NCI-H1436 treated with DMSO at 0.1 percent for 48 hours (cell line): ENCODE measurements around the gene FASTK.

Experiments
- DNase-seq: peaks from one replicate; lab custom pipeline; 2025; lab: John Stamatoyannopoulos, UW

Gene FASTK

DNA sequence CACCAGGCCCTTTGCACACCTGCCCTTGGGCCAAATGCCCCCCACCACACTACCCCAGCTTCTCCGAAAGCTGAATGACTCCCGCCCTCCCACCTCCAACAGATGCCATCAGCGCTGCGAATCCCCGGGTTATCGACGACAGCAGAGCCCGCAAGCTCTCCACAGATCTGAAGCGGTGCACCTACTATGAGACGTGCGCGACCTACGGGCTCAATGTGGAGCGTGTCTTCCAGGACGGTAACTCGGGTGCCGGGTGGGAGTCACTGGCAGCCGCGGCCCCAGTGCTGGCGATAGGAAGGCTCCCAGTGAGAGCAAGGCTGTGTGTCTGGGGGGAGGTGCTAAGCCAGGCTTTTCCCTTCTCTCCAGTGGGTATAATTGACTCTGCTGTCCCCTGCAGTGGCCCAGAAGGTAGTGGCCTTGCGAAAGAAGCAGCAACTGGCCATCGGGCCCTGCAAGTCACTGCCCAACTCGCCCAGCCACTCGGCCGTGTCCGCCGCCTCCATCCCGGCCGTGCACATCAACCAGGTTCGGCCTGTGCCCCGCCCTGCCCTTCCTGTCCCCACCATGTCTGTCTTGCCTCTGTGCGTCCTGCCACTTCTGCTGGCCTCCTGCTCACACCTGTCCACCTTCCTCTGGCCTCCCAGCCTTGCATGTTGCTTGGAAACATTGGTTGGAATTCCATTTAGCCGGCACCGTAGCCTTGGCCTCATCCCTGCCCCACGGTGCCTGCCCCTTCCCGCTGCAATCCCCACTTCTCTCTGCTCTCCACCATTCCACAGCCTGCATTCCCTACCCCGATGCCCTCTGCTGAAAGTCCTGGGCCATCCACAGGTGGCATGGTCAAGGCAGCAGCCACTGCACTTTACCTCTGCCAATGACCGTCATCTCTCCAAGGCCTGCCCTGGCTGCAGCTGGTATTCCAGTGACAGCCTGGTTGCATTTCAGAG, 37.8 kb upstream of the FASTK start:
- DNase-seq: no peak

DNA sequence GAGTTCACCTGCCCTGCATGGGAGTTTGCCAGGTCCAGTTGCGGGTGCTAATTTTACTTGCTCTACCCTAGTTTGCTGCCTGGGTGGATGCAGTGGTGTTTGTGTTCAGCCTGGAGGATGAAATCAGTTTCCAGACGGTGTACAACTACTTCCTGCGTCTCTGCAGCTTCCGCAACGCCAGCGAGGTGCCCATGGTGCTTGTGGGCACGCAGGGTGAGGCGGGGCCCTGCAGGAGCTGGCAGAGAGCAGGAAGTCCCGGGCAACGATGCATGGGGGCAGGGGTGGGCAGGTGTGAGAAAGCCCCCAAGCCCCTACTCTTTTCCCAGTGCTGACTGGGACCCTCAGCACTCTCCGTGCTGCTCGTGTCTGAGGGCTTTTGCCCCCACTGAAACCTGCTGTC, 37.0 kb upstream of the FASTK start:
- no peak for DNase-seq

DNA sequence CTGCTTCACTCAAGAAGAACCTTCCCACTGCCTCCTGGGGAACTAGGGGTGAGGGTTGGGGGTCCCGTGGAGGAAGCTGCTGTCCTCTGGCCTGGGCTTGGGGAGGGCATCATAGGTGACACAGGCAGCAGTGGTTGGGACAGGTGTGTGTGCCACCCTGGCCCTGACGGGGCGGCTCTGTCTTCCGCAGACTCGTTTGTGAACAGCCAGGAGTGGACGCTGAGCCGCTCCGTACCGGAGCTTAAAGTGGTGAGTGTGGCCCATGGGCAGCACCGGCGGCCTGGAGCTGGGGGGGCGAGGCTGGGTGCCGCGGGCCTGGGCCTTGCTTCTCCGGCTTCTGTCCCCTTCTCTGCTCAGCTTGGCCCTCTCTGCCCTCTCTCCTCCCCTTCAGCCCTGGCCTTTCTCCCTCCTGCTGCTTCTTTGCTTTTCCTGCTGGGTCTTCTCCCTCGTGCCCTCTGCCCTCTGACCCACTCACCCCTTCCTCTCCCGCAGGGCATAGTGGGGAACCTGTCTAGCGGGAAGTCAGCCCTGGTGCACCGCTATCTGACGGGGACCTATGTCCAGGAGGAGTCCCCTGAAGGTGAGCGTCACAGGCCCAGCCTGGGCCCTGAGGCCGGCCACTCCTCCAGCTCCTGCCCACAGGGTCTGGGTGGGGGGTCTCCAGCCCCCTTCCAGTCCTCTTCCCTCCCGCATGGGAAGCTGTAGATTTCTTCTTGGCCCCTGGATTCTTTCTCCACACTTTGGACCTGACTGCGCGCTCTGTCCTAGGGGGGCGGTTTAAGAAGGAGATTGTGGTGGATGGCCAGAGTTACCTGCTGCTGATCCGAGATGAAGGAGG, 36.2 kb upstream of the FASTK start:
- no peak for DNase-seq

DNA sequence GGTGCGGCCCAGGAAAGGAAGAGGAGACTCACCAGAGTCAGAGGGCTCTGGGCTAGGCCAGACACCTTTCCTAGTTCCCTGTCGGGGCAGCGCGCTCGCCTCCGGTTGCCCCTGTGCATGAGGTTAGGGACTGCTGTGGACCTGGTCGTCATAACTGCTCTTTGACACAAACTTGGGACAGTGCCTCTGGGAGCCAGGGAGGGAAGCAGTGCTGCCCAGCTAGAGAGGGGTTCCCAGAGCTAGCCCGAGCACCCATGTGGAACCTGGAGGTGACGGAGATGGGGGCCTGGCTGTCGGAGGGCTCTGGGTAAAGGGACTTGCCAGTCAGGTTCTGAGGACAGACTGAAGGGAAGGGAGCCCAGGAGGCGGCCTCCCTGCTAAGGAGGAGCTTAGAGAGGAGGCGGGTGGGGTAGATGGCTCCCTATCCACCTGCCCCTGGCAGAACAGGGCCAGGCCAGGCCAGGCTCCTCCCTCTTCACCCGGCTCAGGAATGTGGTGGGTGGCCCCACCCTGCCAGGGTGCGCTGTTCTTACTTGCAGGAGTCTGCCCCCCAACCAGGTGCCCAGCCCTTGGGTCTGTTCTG, 35.3 kb upstream of the FASTK start:
- DNase-seq: no peak

DNA sequence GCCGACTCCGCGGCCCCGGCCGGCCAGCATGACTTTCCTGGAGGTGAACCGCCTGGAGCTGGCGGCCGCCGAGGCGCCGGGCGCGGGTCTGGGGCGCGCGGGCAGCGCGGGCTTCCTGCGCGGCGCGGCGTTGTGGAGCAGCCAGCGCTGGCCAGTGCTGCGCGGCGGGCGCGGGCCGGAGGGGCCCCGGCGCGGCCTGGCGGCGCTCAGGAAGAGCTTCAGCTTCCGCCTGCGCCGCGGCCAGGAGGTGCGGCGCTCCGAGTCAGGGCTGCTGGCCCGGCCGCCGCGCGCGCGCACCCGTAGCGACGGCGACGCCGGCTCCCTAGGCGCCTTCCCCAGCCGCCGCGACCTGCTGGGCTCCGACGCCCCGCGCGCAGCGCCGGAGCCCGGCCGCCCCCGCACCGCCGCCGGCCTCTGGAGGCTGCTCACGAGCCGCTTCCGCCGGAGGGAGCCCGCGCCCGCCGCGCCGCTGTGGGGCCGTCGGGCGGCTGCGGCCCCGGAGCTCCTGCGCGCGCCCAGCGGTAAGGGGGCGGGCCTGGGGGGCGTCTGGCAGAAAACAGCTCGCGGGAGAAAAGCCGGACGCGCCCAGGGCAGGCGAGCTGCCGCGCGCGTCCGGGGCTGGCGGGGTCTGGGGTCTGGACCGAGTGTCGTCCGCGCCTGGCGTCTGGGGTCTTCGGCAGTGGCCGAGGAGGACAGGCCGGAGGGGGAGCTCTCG, 34.7 kb upstream of the FASTK start:
- DNase-seq: no peak

DNA sequence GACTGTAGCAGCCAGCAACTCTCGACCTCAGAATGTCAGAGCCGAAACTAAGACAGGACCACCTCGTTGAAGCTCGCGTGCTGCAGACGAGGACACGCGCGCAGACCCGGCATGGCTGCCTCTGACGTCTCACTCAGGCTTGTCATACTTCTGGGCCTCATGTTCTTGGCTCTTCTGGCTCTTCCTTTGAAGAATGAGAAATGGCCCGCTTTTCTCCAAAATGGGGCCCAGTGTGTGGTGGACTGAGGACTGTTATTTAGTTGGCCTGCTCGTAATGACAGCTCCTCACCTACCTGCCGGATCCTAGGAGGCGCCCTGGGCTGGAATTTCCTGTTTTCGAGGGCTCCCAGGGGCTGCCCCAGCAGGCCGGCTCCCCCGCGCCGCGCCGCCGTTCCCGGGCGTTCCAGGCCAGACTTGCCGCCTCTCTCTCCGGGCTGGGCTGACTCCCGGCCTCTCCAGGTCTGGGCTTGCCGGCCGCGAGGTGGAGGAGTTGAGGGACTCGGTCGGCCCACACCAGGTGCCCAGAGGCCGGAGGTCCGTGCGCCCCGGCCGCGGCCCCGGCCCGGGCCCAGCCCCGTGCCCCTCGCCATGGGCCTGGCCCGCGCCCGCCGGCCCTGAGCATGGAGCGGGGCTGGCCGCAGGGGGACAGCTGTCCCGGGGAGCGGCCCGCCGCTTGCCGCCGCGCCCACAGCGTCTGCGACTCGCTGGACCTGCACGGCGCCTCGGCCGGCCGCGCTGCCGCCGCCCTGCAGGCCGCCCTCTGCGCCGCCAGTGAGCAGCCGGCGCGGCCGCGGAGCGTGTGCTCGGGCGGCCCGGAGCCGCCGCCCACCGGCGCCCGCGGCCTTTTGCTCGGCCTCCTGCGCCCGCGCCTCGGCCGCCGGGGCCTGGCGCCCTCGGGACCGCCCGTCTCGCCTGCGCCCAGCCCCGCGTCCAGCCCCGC, 33.8 kb upstream of the FASTK start:
- DNase-seq: no peak

DNA sequence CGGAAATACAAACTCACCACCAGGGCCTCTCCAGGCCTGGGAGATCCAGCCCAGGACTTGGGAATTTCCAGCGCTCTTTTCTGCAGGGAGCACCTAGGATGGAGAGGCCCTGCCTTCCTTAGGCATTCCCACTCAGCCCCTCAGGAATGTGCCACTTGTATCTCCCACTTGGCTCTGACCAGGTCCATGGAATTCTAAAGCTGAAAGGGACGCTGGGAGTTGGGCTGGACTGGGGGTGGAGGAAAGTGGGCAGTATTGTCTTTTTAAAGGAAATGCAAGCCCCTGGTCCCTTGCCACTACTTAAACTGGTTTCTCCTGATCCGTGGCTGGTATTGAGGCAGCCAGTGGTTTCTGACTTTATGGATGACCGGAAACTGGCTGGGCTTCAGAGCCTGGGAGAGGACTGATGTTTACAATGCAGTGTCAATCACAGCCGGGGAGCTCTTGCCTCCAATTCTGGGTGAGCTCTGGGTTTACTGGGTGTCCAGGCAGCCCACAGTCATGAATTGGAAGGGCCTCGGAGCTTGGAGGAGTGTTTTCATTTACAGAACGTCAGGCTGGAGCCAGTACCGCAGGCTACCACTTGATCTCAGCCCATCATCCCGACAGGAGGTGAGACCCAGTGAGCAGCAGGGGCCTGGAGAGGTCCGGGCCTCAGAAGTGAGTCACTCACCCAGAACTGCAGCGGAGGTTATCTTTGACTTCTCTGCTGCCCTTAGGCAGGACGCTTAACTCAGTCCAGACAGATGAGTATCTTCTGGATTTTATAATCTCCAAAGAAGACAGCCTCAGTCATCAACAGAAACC, 32.9 kb upstream of the FASTK start:
- no peak for DNase-seq

DNA sequence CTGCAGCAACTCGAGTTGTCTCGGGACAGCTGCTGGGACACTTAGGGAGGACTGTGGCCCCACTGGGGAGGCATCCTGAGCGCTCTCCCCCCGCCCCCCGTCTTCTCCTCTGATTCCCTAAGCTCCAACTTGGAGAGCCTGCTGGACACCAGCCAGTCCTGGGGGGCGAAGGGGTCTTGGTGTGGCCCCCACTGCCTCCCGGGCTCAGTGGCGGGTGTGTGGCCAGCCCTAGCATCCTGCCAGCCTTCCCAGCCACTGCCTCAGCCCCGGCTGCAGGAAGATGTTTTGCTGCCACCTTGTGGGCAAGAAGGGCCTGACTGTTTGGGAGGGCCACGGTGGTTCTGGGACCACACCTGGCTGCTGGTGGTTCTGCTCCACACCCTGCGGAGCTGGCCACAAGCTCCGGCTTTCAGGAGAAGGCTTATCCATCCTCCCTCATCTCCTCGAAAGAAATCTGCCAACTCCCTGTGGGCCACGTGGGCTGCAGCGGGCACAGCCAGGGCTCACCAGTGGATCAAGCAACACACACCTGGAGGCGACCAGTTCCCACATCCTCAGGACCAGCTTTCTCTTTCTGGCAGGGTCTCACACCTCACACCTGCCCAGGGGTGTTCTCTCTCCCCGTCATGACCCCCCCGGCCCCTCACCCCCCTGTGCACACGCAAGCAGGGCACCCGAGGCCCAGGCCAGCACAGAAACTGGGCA, 30.5 kb upstream of the FASTK start:
- DNase-seq: no peak

DNA sequence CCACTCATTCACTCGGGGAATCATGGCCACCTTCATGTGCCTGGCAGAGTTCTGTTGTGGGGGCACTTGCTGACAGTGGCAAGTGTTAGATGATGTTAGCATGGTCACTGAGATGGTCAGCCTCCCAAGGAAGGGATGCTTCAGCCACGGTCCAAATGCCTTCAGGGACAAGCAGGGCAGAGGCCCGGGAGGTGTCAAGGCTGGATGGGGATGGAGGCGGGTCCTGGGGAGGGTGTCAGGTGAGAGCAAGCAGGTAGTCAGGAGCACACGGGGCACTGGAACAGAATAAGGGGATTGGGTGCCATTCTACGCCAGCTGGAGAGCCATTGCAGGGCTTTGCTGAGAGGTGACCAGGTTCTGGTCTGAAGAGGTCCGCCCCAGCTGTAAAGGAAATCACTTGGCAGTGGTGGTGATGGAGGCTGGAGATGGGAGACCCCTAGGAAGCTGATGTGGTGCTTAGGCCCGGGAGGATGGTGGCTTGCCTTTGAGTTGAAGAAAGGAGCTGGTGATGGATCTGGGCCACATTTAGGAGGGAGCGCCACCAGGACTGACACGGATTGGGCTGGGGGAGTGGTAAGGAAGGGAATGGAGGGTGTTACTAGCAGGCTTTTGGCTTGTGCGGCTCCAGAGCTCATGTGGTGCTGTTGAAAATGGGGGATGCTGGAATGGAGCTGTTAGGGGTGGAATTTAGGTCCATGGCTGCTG, 29.8 kb upstream of the FASTK start:
- DNase-seq: no peak

DNA sequence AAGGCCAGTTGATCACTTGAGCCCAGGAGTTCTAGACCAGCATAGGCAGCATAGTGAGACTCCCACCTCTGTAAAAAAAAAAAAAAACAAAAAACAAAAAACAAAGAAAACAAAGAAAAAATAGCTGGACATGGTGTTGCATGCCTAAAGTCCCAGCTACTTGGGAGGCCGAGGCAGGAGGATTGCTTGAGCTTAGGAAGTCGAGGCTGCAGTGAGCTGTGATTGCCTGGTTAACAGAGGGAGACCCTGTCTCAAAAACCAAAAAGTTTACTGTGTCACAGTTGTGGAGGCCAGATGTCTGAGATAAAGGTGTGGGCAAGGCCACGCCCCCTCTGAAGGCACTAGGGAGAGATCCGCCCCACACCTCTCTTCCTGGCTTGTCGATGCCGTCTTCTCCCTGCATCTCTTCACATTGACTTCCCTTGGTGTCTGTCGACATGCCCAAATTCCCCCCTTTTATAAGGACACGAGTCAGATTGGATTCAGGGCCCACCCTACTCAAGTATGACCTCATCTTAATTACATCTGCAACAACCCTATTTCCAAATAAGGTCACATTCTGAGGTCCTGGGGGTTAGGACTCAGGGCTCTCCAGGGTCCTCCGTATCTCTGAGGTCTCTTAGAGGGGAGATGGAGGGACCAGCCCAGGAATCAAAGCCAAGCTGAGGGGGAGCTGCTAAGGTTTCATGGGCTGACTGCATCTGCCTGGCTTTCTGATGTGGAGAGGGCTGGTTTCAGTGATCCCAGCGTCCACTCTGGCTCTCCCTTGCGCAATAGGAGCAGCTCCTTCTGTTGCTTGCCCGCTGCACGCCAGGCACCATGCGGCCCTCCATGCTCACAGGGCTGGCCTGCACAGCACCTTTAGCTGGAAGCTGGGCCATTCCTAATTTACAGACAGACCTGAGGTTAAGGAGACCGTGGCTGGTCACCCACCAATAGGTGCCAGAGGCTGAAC, 28.8 kb upstream of the FASTK start:
- DNase-seq: no peak

DNA sequence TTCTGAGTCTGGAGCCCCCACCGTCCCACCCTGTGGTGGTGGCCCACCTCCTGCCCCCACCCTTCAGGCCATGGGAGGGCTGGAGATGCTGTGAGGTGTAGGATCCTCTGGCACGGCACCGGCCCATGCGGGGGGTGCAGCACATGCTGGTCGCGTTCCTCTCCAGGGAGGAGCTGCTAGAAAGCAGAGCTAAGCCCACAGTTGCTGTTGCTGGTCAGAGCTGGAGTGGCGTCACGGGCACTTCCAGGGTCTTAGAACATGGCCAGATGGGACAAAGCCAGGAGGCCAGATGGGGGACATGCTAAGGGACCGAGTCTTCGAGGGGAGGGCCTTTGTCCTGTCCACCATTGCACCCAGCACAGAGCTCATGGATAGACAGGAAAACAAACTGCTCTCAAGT, 27.3 kb upstream of the FASTK start:
- DNase-seq: no peak

DNA sequence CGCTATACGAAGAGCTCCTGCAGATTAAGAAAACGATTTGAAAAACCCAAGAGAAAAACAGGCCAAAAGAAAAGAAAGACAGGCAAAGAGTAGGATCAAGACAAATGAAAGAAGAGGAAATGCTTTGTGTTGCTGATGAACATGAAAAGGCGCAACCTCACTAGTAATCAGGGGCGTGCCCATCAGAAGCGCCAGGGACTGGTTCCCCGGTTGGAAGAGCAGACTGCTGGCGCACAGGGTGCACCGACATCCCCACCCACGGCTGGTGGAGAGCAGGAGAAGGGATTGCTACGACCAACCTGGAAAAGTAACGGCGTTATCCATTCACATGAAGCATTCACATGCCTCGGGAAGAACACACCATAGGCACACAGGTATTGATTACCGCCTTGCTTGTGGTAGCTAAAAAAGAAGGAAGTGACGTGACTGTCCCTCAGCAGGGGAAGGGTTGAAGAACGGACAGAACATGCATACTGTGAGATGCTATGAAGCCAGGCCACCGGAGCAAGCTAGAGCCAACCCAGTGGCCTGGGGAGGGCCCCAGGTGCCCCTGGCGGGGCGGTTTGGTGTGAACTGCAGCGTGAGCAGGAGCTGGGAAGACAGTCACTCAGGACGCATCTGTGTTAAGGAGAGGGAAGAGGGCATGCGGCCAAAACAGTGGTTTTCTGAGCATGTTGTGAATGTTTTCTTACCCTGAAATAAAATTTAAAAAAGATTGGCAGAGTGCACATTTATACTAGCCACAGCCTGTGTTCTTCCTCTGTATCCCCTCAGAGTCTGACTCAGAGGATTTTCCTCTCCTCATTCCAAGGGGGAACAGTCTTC, 24.0 kb upstream of the FASTK start:
- DNase-seq: no peak

DNA sequence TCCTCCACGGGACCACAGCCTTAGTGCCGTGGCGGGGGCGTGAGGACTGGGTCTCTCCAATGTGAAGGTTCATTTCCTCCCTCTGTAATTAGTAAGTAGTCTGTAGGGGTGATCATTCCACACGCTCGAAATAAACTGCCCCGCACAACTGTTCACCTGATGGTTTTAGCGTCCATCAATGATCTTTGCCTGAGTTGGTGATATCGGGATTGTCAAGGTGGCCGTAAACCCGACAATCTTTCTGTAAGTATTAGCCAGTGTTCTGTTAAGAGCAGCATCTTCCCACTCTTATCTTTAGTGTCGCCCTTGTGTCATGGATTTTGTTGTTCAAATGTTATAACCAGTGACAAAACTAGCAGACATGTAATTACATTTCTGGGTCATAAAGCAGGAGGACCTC, 23.4 kb upstream of the FASTK start:
- DNase-seq: no peak

DNA sequence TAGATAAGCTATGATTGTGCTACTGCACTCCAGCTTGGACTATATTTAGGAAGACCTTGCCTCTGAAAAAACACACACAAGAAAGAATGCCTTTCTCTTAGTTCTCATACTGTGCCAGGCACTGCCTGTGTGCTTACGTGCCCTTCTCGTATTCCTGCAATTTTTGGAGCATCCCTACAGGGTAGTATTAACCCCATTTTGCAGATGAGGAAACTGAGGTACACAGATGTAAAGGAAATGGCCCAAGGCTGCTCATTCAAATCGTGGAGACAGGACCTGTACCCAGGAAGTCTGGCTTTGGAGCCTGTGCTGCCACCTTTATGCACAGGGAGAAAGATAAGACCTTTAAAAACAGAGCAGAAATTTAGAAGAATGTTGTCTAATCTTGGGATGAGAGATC, 22.4 kb upstream of the FASTK start:
- no peak for DNase-seq

DNA sequence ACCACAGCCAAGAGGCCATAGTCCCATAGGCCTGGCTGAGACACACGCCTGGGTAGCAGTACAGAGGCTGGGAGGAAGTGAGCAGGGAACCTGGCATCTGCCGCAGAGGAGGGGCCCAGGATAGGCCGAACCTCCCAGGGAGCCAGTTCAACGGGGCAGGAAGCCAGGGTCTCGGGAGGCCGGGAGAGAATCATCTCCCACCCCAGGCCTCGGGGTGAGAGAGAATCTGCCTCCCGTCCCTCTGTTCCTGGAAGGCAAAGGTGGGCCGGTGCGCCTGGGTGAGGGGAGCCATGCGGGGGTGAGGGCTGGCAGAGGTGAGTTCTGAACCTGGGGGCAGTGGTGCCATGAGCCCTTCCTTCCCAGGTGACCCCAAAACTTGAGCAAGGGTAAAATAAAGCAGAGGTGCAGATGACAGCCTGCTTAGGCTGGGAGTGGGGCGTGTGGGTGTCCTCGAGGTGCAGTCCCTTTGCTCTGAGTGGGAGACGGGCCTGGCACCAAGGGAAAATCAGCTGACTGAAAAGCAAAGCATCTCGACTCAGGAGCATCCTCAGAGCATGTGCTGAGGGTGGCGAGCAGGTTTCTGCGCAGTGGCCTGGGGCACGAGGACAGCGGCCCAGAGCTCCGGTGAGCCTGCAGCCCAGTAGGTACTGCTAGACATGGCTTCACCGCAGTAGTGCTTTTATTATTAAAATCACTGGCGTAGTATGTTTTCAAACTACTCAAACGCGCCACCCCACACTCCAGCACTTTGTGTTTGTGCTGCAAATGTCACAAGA, 21.2 kb upstream of the FASTK start:
- no peak for DNase-seq

DNA sequence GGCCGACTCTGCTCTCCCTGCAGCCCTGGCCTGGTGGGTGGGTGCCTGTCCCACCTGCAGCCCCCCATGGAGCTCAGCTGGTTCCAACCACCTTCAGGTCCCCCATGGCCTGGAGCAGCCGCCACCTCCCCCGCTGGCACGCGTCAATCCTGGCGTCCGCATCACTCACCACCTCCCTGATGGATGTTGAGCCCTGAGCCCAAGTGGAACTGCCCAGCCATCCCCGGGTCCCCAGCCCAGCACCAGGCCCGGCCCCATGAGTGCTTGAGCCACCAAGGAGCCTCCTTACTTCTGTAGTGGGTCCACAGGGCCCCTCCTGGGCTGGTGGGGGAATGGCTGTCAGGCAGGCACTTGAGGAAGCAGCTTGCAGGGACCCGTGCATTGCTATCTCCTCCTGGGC, 20.3 kb upstream of the FASTK start:
- DNase-seq: no peak
